Measurements from ENCODE around the gene PRMT7. TPM values are rescaled to one million over a fixed set of nuclear protein-coding genes. Genes with fewer than 3 reads are reported as not detected.

PRMT7 gene
- total and polyA plus RNA-seq, 2 donors = 57.9 to 65.5 TPM

DNA sequence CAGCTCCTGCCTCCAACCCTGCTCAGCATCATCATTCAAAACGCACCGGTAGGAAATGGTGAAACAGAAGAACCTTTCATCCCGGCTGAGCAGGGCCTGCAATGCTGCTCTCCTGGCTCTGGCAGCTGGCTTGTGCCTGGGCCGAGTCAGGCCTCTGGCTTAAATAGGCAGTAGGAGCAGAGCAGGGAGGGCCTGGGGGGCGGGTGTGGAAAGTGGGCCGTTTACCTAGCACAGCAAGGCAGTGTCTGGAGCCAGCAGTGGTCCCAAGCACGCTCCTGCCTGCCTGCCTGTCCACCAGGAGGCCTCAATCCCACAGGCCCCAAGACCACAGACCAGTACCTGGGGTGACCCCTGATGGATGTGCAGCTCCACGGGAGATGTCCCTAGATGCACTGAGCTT lies 78.2 kb downstream of the PRMT7 start:
- H3K4me3 ChIP-seq (ENCODE audit: low read length in 2 of 2) = no peak overlapping the region
- H3K27ac ChIP-seq (ENCODE audit: low read depth in 1 of 2, low read length in 1 of 2) = no peak overlapping the region
- WGBS = 93% methylated on average over 8 of the region's 8 CpGs
- no peak for DNase-seq (ENCODE audit: low read depth in 6 of 9, low spot score in 9 of 9)
- H3K4me1 ChIP-seq (ENCODE audit: control insufficient read depth in 2 of 2, insufficient read depth in 2 of 2, low read length in 2 of 2) = peaks cover 12 to 49% of the 10 kb centered on the region in 2 donors
- peaks cover 0 to 2% of the 10 kb centered on the region in 2 donors for H3K9me3 ChIP-seq (ENCODE audit: control insufficient read depth in 2 of 2, insufficient read depth in 1 of 2, low read length in 1 of 2)
- H3K27me3 ChIP-seq (ENCODE audit: control insufficient read depth in 2 of 2, insufficient read depth in 1 of 2, low read length in 1 of 2) = no peaks in the 10 kb centered on the region
- H3K36me3 ChIP-seq (ENCODE audit: control insufficient read depth in 2 of 2, insufficient read depth in 2 of 2, low read length in 1 of 2) = no peaks in the 10 kb centered on the region

DNA sequence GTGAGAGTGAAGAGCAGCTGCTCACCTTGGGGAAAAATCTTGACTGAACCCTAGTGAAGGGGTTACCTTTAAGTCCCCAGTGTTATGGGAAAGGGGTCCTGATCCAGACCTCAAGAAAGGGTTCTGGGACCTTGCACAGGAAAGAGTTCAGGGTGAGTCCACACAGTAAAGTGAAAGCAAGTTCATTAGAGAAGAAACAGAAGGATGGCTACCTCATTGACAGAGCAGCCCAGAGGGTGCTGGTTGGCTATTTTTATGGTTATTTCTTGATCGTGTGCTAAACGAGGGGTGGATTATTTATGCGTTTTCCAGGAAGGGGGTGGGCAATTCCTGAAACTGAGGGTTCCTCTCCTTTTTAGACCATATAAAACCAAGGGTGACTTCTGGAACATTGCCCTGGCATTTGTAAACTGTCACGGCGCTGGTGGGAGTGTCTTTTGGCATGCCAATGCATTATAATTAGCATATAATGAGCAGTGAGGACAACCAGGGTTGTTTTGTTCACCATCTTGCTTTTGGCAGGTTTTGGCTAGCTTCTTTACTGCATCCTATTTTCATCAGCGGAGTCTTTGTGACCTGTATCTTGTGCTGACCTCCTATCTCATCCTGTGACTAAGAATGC lies 79.0 kb downstream of the PRMT7 start:
- DNase-seq (ENCODE audit: low read depth in 6 of 9, low spot score in 9 of 9) = no peak
- Histone ChIP-seq H3K4me1 (ENCODE audit: control insufficient read depth in 2 of 2, insufficient read depth in 2 of 2, low read length in 2 of 2) (peaks cover 3 to 43% of the 10 kb centered on the region in 2 donors), H3K9me3 (ENCODE audit: control insufficient read depth in 2 of 2, insufficient read depth in 1 of 2, low read length in 1 of 2) (peaks cover 0 to 2% of the 10 kb centered on the region in 2 donors), H3K36me3 (ENCODE audit: control insufficient read depth in 2 of 2, insufficient read depth in 2 of 2, low read length in 1 of 2) (no peaks in the 10 kb centered on the region), H3K27ac (ENCODE audit: low read depth in 1 of 2, low read length in 1 of 2) (no peak overlapping the region), H3K4me3 (ENCODE audit: low read length in 2 of 2) (no peak overlapping the region), H3K27me3 (ENCODE audit: control insufficient read depth in 2 of 2, insufficient read depth in 1 of 2, low read length in 1 of 2) (no peaks in the 10 kb centered on the region)
- 95% methylated on average over 6 of the region's 6 CpGs for WGBS

DNA sequence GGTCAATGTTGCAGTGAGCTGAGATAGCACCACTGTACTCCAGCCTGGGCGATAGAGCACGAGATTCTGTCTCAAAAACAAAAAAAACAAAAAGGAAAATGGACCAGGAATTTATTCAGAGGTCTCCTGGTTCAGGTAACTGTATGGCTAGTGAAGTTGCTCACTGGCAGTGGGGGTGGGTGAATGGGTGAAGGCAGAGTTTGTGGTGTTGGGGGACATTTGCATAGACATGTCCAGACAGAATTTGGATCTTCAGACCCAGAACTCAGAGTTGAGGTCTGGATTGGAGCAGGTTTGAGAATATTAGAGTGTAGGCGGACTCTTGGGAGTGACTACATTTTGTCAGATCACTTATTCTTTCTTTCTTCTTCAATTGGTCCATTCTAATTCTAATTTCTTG lies 82.5 kb downstream of the PRMT7 start:
- Histone ChIP-seq H3K9me3 (ENCODE audit: control insufficient read depth in 2 of 2, insufficient read depth in 1 of 2, low read length in 1 of 2) (peaks cover 0 to 2% of the 10 kb centered on the region in 2 donors), H3K4me1 (ENCODE audit: control insufficient read depth in 2 of 2, insufficient read depth in 2 of 2, low read length in 2 of 2) (peaks cover 10 to 49% of the 10 kb centered on the region in 2 donors), H3K4me3 (ENCODE audit: low read length in 2 of 2) (no peak overlapping the region), H3K36me3 (ENCODE audit: control insufficient read depth in 2 of 2, insufficient read depth in 2 of 2, low read length in 1 of 2) (no peaks in the 10 kb centered on the region), H3K27ac (ENCODE audit: low read depth in 1 of 2, low read length in 1 of 2) (no peak overlapping the region), H3K27me3 (ENCODE audit: control insufficient read depth in 2 of 2, insufficient read depth in 1 of 2, low read length in 1 of 2) (no peaks in the 10 kb centered on the region)
- no peak for DNase-seq (ENCODE audit: low read depth in 6 of 9, low spot score in 9 of 9)
- 94% methylated on average over 3 of the region's 3 CpGs for WGBS

DNA sequence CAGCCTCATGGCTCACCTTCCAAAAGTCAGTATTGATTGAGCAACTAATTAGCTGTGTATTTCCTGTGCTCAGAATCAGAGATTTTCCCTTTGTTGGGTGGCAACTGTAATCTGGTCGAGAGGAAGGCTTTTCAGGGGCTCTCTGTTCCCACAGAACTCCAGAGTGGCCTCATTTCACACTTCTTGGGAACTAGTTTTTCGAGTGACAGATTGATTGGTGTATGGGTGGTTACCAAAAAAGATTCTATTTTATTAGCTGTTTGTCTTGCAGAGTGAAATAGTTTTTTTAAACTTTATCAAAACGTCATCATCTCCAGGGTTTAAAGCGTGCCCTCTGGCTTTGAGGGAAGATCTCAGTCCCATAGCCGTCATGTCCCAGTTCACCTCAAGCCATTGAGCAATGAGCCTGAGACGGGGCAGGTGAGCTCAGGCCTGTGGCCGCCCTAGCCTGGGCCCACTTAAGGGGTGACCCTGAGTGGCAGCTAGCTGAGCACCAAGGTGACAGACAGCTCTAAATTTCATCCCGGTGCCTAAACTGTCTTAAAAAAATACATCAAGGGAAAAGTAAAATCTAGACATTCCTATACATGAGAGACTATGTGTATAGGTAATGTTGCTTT lies 84.5 kb downstream of the PRMT7 start:
- 94% methylated on average over 8 of the region's 8 CpGs for WGBS
- peaks cover 15 to 41% of the 10 kb centered on the region in 2 donors for H3K4me1 ChIP-seq (ENCODE audit: control insufficient read depth in 2 of 2, insufficient read depth in 2 of 2, low read length in 2 of 2)
- DNase-seq (ENCODE audit: low read depth in 6 of 9, low spot score in 9 of 9) = no peak
- peaks cover 0 to 2% of the 10 kb centered on the region in 2 donors for H3K9me3 ChIP-seq (ENCODE audit: control insufficient read depth in 2 of 2, insufficient read depth in 1 of 2, low read length in 1 of 2)
- H3K4me3 ChIP-seq (ENCODE audit: low read length in 2 of 2) = no peak overlapping the region
- no peaks in the 10 kb centered on the region for H3K27me3 ChIP-seq (ENCODE audit: control insufficient read depth in 2 of 2, insufficient read depth in 1 of 2, low read length in 1 of 2)
- no peak overlapping the region for H3K27ac ChIP-seq (ENCODE audit: low read depth in 1 of 2, low read length in 1 of 2)
- H3K36me3 ChIP-seq (ENCODE audit: control insufficient read depth in 2 of 2, insufficient read depth in 2 of 2, low read length in 1 of 2) = no peaks in the 10 kb centered on the region

DNA sequence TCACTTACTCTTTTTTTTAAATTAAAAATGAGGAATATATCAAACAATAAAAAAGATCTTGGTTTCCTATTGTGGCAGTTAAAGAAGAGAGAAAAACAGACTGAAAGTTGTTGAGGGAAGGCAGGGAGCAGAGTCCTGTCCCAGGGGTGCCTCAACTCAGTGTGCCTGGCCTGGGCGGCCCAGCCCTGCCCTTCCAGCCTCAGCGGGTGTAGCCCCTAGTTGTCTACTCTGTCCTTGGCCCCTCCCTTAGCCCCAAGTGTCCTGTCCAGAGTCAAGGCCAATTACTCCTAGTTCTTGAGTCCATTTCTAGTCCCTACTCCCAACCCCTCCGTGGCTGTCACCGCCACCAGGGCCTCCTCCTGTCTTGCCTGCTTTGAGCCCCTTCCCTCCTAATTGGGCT lies 85.0 kb downstream of the PRMT7 start:
- Histone ChIP-seq H3K27me3 (ENCODE audit: control insufficient read depth in 2 of 2, insufficient read depth in 1 of 2, low read length in 1 of 2) (no peaks in the 10 kb centered on the region), H3K9me3 (ENCODE audit: control insufficient read depth in 2 of 2, insufficient read depth in 1 of 2, low read length in 1 of 2) (peaks cover 0 to 2% of the 10 kb centered on the region in 2 donors), H3K27ac (ENCODE audit: low read depth in 1 of 2, low read length in 1 of 2) (no peak overlapping the region), H3K4me3 (ENCODE audit: low read length in 2 of 2) (no peak overlapping the region), H3K4me1 (ENCODE audit: control insufficient read depth in 2 of 2, insufficient read depth in 2 of 2, low read length in 2 of 2) (peaks cover 17 to 44% of the 10 kb centered on the region in 2 donors), H3K36me3 (ENCODE audit: control insufficient read depth in 2 of 2, insufficient read depth in 2 of 2, low read length in 1 of 2) (no peaks in the 10 kb centered on the region)
- no peak for DNase-seq (ENCODE audit: low read depth in 6 of 9, low spot score in 9 of 9)
- WGBS = 86% methylated on average over 4 of the region's 4 CpGs

DNA sequence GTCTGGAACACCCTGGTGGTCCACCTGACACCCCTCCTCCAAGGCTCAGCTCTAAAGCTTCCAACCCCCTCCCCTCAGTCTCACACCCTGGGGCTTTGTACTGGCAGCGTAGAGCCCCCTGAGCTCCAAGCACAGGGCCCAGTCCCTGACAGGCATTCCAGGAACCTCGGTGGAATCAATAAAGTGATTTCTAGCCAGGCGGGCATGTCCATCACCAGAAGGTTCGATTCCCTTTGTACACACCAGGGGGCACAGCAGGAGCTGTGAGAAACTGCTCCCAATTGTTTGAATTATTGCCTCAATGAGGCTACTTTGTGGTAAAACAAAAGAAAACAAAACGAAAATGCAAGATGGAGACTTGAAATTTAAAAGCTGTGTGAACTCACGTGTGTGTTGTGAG lies 85.7 kb downstream of the PRMT7 start:
- no peak overlapping the region for H3K4me3 ChIP-seq (ENCODE audit: low read length in 2 of 2)
- peaks cover 23 to 51% of the 10 kb centered on the region in 2 donors for H3K4me1 ChIP-seq (ENCODE audit: control insufficient read depth in 2 of 2, insufficient read depth in 2 of 2, low read length in 2 of 2)
- peak in 1 of 9 donors; percentile 72 for DNase-seq (ENCODE audit: low read depth in 6 of 9, low spot score in 9 of 9)
- no peak overlapping the region for H3K27ac ChIP-seq (ENCODE audit: low read depth in 1 of 2, low read length in 1 of 2)
- 36% methylated on average over 6 of the region's 6 CpGs for WGBS
- peaks cover 0 to 2% of the 10 kb centered on the region in 2 donors for H3K9me3 ChIP-seq (ENCODE audit: control insufficient read depth in 2 of 2, insufficient read depth in 1 of 2, low read length in 1 of 2)
- H3K36me3 ChIP-seq (ENCODE audit: control insufficient read depth in 2 of 2, insufficient read depth in 2 of 2, low read length in 1 of 2) = no peaks in the 10 kb centered on the region
- no peaks in the 10 kb centered on the region for H3K27me3 ChIP-seq (ENCODE audit: control insufficient read depth in 2 of 2, insufficient read depth in 1 of 2, low read length in 1 of 2)

DNA sequence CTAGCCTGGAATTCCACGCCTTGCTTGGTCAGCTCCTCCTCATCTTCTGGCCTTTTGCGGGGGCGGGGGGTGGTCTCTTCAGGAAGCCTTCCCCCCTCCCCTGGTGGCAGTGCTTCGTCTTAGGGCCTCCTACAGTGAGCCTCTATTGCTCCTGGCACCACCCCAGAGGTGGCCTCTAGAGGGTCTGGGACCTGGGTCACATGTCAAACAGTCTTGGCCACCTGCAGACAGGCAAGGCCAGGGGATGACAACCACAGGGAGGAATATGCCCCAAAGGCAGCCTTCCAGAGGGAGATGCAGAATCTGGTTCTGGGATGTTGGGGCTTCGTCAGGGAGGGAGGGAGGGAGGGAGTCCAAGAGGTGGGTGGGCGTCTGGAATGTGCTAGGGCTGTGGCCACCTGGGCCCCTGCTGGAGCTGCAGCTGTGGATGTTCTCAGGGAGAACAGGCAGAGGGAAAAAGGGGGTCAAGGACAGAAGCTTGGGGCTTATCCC lies 86.9 kb downstream of the PRMT7 start:
- no peaks in the 10 kb centered on the region for H3K36me3 ChIP-seq (ENCODE audit: control insufficient read depth in 2 of 2, insufficient read depth in 2 of 2, low read length in 1 of 2)
- no peak overlapping the region for H3K27ac ChIP-seq (ENCODE audit: low read depth in 1 of 2, low read length in 1 of 2)
- no peaks in the 10 kb centered on the region for H3K27me3 ChIP-seq (ENCODE audit: control insufficient read depth in 2 of 2, insufficient read depth in 1 of 2, low read length in 1 of 2)
- H3K4me1 ChIP-seq (ENCODE audit: control insufficient read depth in 2 of 2, insufficient read depth in 2 of 2, low read length in 2 of 2) = peaks cover 23 to 55% of the 10 kb centered on the region in 2 donors
- peaks cover 0 to under 1% of the 10 kb centered on the region in 2 donors for H3K9me3 ChIP-seq (ENCODE audit: control insufficient read depth in 2 of 2, insufficient read depth in 1 of 2, low read length in 1 of 2)
- WGBS = 91% methylated on average over 6 of the region's 6 CpGs
- no peak for DNase-seq (ENCODE audit: low read depth in 6 of 9, low spot score in 9 of 9)
- H3K4me3 ChIP-seq (ENCODE audit: low read length in 2 of 2) = no peak overlapping the region

DNA sequence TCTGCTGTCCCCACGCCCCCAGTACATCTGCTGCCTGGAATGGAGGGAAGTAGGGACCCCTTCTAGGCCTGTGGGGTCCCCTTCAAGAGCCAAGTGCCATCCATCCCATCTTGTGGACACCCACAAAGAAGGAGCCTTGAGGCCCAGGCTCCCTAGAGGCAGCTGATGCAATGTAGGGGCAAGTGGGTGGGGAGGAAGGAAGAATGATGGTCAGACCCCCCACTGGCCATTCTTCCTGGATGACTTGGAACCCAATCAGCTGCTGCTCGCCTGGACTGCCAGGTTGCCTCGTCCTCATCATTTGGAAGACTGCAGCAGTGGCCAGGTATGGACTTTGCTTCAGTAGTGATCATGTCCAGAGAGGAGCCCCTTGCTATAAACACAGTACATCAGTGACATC lies 88.6 kb downstream of the PRMT7 start:
- 97% methylated on average over 3 of the region's 3 CpGs for WGBS
- H3K27ac ChIP-seq (ENCODE audit: low read depth in 1 of 2, low read length in 1 of 2) = no peak overlapping the region
- H3K4me3 ChIP-seq (ENCODE audit: low read length in 2 of 2) = no peak overlapping the region
- no peaks in the 10 kb centered on the region for H3K9me3 ChIP-seq (ENCODE audit: control insufficient read depth in 2 of 2, insufficient read depth in 1 of 2, low read length in 1 of 2)
- no peaks in the 10 kb centered on the region for H3K27me3 ChIP-seq (ENCODE audit: control insufficient read depth in 2 of 2, insufficient read depth in 1 of 2, low read length in 1 of 2)
- no peak for DNase-seq (ENCODE audit: low read depth in 6 of 9, low spot score in 9 of 9)
- H3K4me1 ChIP-seq (ENCODE audit: control insufficient read depth in 2 of 2, insufficient read depth in 2 of 2, low read length in 2 of 2) = peaks cover 23 to 51% of the 10 kb centered on the region in 2 donors
- H3K36me3 ChIP-seq (ENCODE audit: control insufficient read depth in 2 of 2, insufficient read depth in 2 of 2, low read length in 1 of 2) = no peaks in the 10 kb centered on the region

DNA sequence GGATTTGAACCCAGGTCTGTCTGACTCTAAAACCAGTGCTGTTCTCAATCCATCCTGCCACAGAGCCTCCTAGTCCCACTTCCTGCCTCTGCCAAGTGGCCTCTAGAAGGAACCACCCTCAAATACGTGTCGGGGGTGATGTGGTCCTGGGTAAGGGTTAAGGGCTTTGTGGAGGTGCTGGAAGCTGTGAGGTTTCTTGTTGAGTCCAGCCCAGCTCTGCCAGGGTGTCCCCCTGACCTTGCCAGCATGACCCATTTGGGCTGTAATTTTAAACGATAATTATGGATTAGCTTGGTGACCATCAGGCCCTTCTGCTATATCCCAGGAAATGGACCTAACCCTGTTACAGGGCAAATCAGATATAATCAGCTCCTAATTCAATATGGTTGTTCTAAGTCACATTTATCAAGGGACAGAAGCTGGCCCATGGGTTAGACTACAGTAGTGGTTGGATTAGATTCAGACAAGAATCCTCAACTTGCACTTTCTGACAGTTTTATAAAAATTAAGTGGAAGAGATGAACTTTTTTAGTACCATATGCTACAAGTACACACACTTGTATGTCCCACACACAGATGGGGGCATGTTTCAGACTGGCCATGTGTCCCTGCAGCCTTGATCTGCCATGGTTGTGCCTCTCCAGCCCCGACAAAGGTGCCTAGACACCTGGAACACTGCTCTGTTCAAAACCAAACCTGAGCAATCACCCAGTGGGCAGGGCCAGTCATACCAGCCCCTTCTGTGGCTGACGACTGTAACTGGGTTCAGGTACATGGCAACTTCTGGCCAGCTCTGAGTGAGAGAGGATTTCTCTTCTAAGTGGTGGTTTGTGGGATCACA lies 89.5 kb downstream of the PRMT7 start:
- no peaks in the 10 kb centered on the region for H3K9me3 ChIP-seq (ENCODE audit: control insufficient read depth in 2 of 2, insufficient read depth in 1 of 2, low read length in 1 of 2)
- WGBS = 89% methylated on average over 5 of the region's 5 CpGs

More for the DNA sequence above, 89.5 kb downstream of the PRMT7 start:
- Histone ChIP-seq H3K36me3 (ENCODE audit: control insufficient read depth in 2 of 2, insufficient read depth in 2 of 2, low read length in 1 of 2) (no peaks in the 10 kb centered on the region), H3K27me3 (ENCODE audit: control insufficient read depth in 2 of 2, insufficient read depth in 1 of 2, low read length in 1 of 2) (no peaks in the 10 kb centered on the region), H3K27ac (ENCODE audit: low read depth in 1 of 2, low read length in 1 of 2) (no peak overlapping the region), H3K4me3 (ENCODE audit: low read length in 2 of 2) (no peak overlapping the region), H3K4me1 (ENCODE audit: control insufficient read depth in 2 of 2, insufficient read depth in 2 of 2, low read length in 2 of 2) (peaks cover 23 to 45% of the 10 kb centered on the region in 2 donors)
- no peak for DNase-seq (ENCODE audit: low read depth in 6 of 9, low spot score in 9 of 9)

Data from thymus (tissue), 11 donors.